Left lobe of liver (tissue), 2 donors: ENCODE measurements around the gene FAM210A. TPM values are rescaled to one million over a fixed set of nuclear protein-coding genes. Genes with fewer than 3 reads are reported as not detected.
"Not testable (repeated sequence)": the region's sequence is repeated elsewhere in the genome, so short reads cannot be mapped to it uniquely, and the experiment has no call there.

Experiments used
- ATAC-seq: fragments of 200-7000 bp; cut with Tn5 transposase; one replicate; pipeline ENCODE4 v1.9.1; 2020; ENCODE audit warnings: mild to moderate bottlenecking, moderate library complexity
- DNase-seq: peaks from one replicate; pipeline ENCODE4 v3.0.0-alpha.2; 2020; ENCODE audit warnings: low spot score
- total RNA-seq: library from RNA; stranded (reverse); gene quantifications from one replicate; pipeline ENCODE4 v1.2.1, GENCODE V29; 2021
- donor health status: DM: no; HTN: no; CAD: no; lungs with moderate emphysema.
- donor health status: DM: no; HTN: yes; CAD: no.

FAM210A gene
- total RNA-seq, 1 donor from 2014 or later, result 11.6 TPM

- no peak for DNase-seq
Observed at GRCh38 chr18:13710414-13710831, 15.9 kb downstream of the FAM210A start.

GRCh38 chr18:13703899-13704298, 22.5 kb downstream of the FAM210A start:
- ATAC-seq (no peak), DNase-seq (no peak)

More at GRCh38 chr18:13710414-13710831, 15.9 kb downstream of the FAM210A start:
- no peak for ATAC-seq

GRCh38 chr18:13700153-13700552, 26.2 kb downstream of the FAM210A start:
- ATAC-seq, result no peak

GRCh38 chr18:13696961-13697360, 29.4 kb downstream of the FAM210A start:
- ATAC-seq (no peak), DNase-seq (no peak)

More at GRCh38 chr18:13700153-13700552, 26.2 kb downstream of the FAM210A start:
- no peak for DNase-seq

- not testable (repeated sequence) for DNase-seq, ATAC-seq
Observed at GRCh38 chr18:13695337-13695736, 31.0 kb downstream of the FAM210A start.

GRCh38 chr18:13690060-13690459, 36.3 kb downstream of the FAM210A start:
- ATAC-seq, DNase-seq: not testable (repeated sequence)

- DNase-seq (no peak), ATAC-seq (no peak)
Observed at GRCh38 chr18:13688191-13689136, 37.9 kb downstream of the FAM210A start.

GRCh38 chr18:13684546-13684945, 41.8 kb downstream of the FAM210A start:
- DNase-seq (no peak), ATAC-seq (no peak)

- ATAC-seq, result no peak
- DNase-seq, result no peak
Observed at GRCh38 chr18:13681701-13682100, 44.7 kb downstream of the FAM210A start.

GRCh38 chr18:13680612-13681011, 45.7 kb downstream of the FAM210A start:
- DNase-seq, result no peak
- ATAC-seq, result peak; percentile 42

- DNase-seq, ATAC-seq: not testable (repeated sequence)
Observed at GRCh38 chr18:13677350-13677749, 49.0 kb downstream of the FAM210A start.

GRCh38 chr18:13676471-13676870, 49.9 kb downstream of the FAM210A start:
- ATAC-seq, result no peak
- DNase-seq, result no peak

- ATAC-seq (no peak), DNase-seq (no peak)
Observed at GRCh38 chr18:13672657-13673056, 53.7 kb downstream of the FAM210A start.

- ATAC-seq, result no peak
Observed at GRCh38 chr18:13661779-13662256, 64.5 kb downstream of the FAM210A start.

GRCh38 chr18:13661051-13661778, 65.1 kb downstream of the FAM210A start:
- ATAC-seq, result no peak
- DNase-seq, result no peak

More at GRCh38 chr18:13661779-13662256, 64.5 kb downstream of the FAM210A start:
- no peak for DNase-seq

- ATAC-seq, result no peak
- no peak for DNase-seq
Observed at GRCh38 chr18:13660510-13660909, 65.8 kb downstream of the FAM210A start.

GRCh38 chr18:13658436-13659204, 67.7 kb downstream of the FAM210A start:
- ATAC-seq, result no peak
- no peak for DNase-seq

GRCh38 chr18:13657974-13658373, 68.4 kb downstream of the FAM210A start:
- ATAC-seq, result no peak

GRCh38 chr18:13653746-13654433, 72.5 kb downstream of the FAM210A start:
- no peak for DNase-seq
- peak; percentile 22 for ATAC-seq

More at GRCh38 chr18:13657974-13658373, 68.4 kb downstream of the FAM210A start:
- no peak for DNase-seq
